Measurements from ENCODE around the gene TM6SF1. TPM values are rescaled to one million over a fixed set of nuclear protein-coding genes. Genes with fewer than 3 reads are reported as not detected.

TM6SF1 gene
- total and polyA plus RNA-seq, 2 of the 8 experiments (the other 6 are each of a cell fraction or from before 2014, with no cell fraction given) = 0.74 to 1.0 TPM

DNA sequence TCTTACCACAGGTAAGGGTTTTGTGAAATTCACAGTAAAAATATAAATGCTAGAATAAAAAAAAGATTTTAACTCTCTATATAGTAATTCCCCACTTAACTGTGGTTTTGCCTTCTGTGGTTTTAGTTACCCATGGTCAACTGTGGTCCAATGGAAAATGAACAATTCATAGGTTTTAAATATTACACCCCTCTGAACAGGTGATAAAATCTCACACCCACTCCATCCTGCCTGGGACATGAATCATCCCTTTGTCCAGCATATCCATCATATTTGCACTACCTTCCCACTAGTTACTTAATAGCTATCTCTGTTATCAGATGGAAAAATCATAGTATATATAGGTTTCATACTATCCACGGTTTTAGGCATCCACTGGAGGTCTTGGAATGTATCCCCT, 50.9 kb downstream of the TM6SF1 start:
- Histone ChIP-seq H3K14ac (ENCODE audit: insufficient read length) (no peak overlapping the region), H2AFZ (ENCODE audit: low read length) (no peak overlapping the region), H3K27me3 (replicated peaks in 1 of 4; ENCODE audit: control insufficient read depth in 3 of 4, extremely low read depth in 1 of 4, insufficient read depth in 3 of 4, low read length in 3 of 4) (no peaks in the 10 kb centered on the region), H3K27ac (ENCODE audit: low read depth, low read length) (no peak overlapping the region), H3K79me1 (ENCODE audit: low read depth, low read length) (no peaks in the 10 kb centered on the region; the same call in none of the 2 replicates), H2BK5ac (ENCODE audit: low read depth, low read length) (no peak overlapping the region), H3K4me2 (ENCODE audit: insufficient read depth in 1 of 2, low read depth in 2 of 2, low read length in 2 of 2) (no peak overlapping the region), H3K23me2 (ENCODE audit: low read depth, low read length) (no peaks in the 10 kb centered on the region), H4K91ac (replicated peaks; ENCODE audit: insufficient read length, low read length) (no peak overlapping the region), H4K8ac (ENCODE audit: extremely low read depth, insufficient read depth, low read length) (no peak overlapping the region), H3K9ac (replicated peaks in 1 of 4; ENCODE audit: extremely low read depth in 1 of 4, low read depth in 3 of 4, low read length in 3 of 4) (no peak overlapping the region), H3K9me3 (ENCODE audit: insufficient read depth in 2 of 2, low read depth in 1 of 2, low read length in 1 of 2) (no peaks in the 10 kb centered on the region), H3K18ac (ENCODE audit: extremely low read depth, low read length) (no peak overlapping the region), H2BK120ac (replicated peaks; ENCODE audit: low read depth, low read length) (no peak overlapping the region), H2BK20ac (ENCODE audit: low read length) (no peak overlapping the region), H4K5ac (ENCODE audit: insufficient read length, low read depth, low read length) (no peak overlapping the region), H2BK15ac (ENCODE audit: low read length) (no peak overlapping the region), H2AK5ac (ENCODE audit: low read depth, low read length) (no peak overlapping the region), H3K4me3 (ENCODE audit: extremely low read depth in 1 of 4, insufficient read depth in 2 of 4, low read depth in 3 of 4, low read length in 4 of 4) (no peak overlapping the region), H3K23ac (ENCODE audit: insufficient read length) (no peak overlapping the region), H3K4ac (replicated peaks; ENCODE audit: insufficient read length, low read depth, low read length) (no peak overlapping the region), H2BK12ac (ENCODE audit: low read depth, low read length) (no peak overlapping the region), H4K20me1 (replicated peaks in 1 of 2; ENCODE audit: control insufficient read depth in 1 of 2, insufficient read depth in 2 of 2, low read length in 2 of 2) (no peaks in the 10 kb centered on the region), H3K79me2 (ENCODE audit: control insufficient read depth in 1 of 2, insufficient read depth in 2 of 2, low read length in 2 of 2) (peaks cover 0 to 10% of the 10 kb centered on the region in 2 experiments; a peak in 1 of 4 replicates), H3K56ac (replicated peaks; ENCODE audit: insufficient read length, low read depth, low read length) (no peak overlapping the region), H3K4me1 (replicated peaks in 1 of 4; ENCODE audit: control insufficient read depth in 3 of 4, insufficient read depth in 4 of 4, low read length in 3 of 4) (no peaks in the 10 kb centered on the region), H3K36me3 (ENCODE audit: control insufficient read depth in 2 of 4, insufficient read depth in 4 of 4, low read length in 3 of 4) (peaks cover 4 to 43% (median 23%) of the 10 kb centered on the region in 4 experiments; a peak in 6 of 8 replicates)
- CTCF ChIA-PET (ENCODE audit: partially characterized antibody) = no interaction called here
- DNase-seq (ENCODE audit: low read depth in 1 of 2, low spot score in 2 of 2) (no peak), FAIRE-seq (no peak)
- TF ChIP-seq, protein P1, sequence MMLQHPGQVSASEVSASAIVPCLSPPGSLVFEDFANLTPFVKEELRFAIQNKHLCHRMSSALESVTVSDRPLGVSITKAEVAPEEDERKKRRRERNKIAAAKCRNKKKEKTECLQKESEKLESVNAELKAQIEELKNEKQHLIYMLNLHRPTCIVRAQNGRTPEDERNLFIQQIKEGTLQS (IDR thresholded peaks at IDR 0.05; ENCODE audit: insufficient read depth, low read depth, low read length) = no peak
- no peak for TF ChIP-seq GTF2F1 (IDR thresholded peaks at IDR 0.05; ENCODE audit: borderline replicate concordance, low read depth, low read length)
- no peak for TF ChIP-seq TAF7 (optimal IDR thresholded peaks at IDR 0.05; ENCODE audit: borderline replicate concordance, low read depth, low read length)
- no peak for TF ChIP-seq CHD1 (IDR thresholded peaks at IDR 0.05; ENCODE audit: low read depth, low read length)
- no peak for TF ChIP-seq ASH2L (IDR thresholded peaks at IDR 0.05; ENCODE audit: low read length)
- POLR2A ChIA-PET (ENCODE audit: partially characterized antibody) = no interaction called here
- 94% methylated on average over 1 of the region's 1 CpG; no CpG with 5 or more reads in 1 of the 2 experiments for WGBS, 2 experiments (ENCODE audit: extremely low coverage in 1 of 2, insufficient coverage in 1 of 2, insufficient read length in 1 of 2, insufficient replicate concordance in 2 of 2, low coverage in 1 of 2, low lambda C conversion rate in 2 of 2, missing lambda C conversion rate in 1 of 2)

All from H1 (cell line).